NCI-H82 treated with DMSO at 0.1 percent for 48 hours (cell line): ENCODE results near the gene TENM4.
A peak's percentile ranks its signal among the peaks of the same experiment; 100 is the strongest.
"Not testable (repeated sequence)": the region's sequence is repeated elsewhere in the genome, so short reads cannot be mapped to it uniquely, and the experiment has no call there.

Source experiments
- DNase-seq: peaks from one replicate; lab custom pipeline; 2025; ENCODE audit not compliant: unreplicated experiment; lab: John Stamatoyannopoulos, UW

TENM4 gene

GRCh38 chr11:78653294-78653909 lies 787.4 kb downstream of the TENM4 start:
- DNase-seq: no peak

- no peak for DNase-seq
These were observed 788.0 kb downstream of the TENM4 start for GRCh38 chr11:78652843-78653239.

- no peak for DNase-seq
These were observed 788.6 kb downstream of the TENM4 start for GRCh38 chr11:78651923-78652842.

DNA sequence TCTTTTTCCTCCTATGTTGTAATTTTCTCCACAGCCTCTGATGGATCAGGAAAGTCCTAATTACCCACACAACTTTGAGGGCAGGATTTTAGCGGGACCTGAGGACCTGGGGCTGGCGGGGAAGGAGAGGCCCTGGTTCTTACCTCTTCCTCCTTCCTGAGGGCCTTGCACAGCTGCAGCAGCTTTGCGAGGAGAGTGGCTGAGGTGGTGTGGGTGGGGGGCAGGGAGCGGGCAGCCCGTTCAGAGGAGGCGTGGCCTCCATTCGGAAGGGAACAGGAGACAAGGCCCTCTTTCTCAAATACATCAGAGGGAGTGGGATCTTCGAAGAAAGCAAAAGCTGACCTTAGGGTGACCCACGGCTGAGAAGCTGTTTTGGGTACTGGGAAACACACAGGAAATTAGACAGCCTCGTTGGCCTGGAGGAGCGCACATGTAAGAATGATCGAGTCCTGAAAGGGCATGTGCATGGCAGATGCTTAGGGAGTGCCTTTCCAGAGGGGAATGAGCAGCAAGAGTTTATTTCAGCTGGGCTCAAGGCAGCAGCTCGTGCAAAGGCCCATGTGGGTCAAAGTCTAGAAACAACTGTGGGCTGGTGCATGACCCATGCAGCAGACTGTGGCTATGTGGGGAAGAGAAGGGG lies 789.6 kb downstream of the TENM4 start:
- DNase-seq: no peak

DNA sequence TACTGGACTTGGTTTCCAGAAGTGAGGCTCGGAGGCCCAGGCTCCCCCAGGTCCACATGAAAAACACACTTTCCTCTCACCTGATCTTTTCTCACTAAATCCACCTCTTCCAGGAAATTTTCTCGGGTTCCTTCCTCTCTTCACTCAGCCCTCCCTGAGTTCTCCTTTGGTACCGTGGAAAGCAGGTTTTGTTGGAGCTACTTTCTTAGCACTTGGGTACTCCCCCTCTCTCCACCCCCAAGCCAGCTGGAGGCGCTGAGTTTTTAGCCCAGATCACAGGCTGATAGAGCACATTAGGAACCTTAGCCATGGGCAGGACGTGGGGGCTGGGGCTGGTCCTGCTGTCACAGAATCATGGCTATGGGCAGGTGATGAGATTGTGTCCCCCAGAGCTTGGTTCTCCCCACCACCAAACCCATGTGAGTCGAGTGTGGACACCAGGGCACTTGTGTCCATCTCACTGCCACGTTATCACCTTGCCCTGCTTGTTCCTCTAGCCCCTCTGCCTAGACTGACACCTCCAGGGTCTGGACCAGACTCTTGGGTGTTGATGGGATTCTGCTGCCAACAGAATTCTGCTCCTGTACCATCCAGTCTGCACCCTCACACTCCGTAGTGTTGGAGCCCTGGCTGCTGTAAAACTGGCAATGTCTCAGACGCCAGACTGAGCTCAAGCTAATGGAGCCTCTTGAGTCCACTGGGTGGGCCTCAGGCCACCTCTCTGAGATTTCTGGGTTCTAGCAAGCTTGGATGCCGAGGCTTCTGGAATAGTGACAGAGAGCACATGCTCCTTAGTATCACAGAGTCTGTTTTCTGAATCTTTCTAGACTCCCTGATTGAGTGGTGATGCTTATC lies 791.2 kb downstream of the TENM4 start:
- DNase-seq: no peak

DNA sequence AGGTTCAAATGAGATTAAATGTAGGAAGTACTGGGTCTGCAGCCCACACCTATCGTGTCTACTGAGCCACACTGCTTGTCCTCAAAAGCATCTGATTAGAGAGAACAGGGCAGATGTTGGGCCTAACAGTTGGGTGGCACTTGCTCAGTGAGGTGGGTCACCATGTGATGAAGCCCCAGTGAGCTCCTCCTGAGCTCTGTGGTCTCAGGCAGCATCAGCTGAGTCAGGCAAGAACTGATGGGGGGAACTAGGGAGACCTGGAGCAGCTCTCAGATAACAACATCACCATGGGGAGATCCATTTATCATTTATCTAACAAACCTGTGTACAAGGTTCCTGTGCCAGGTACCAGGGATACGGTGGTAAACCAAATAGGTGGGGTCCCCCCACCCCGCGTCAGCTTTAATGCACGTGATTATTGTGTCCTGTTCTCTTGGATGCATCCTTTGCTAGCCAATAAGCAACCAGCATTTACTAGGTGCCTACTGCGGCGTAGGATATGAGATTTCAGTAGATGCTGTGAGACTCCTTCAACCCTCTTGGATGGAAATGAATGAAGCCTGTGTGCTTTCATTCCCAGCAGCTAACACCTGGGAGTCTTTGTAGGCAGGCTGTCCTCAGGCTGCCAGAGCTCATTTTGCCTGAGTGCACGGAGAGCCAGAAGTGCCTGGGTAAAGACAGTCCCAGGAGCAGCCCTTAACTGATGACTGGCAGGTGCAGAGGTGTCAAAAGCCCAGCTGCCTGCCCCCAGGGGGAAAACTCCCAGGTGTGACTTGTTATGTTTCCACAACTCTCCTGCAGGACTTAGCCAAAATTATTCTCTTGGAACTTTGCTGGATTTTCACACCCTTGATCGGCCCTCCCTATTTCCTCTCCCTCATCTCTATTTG lies 792.6 kb downstream of the TENM4 start:
- DNase-seq: no peak

DNA sequence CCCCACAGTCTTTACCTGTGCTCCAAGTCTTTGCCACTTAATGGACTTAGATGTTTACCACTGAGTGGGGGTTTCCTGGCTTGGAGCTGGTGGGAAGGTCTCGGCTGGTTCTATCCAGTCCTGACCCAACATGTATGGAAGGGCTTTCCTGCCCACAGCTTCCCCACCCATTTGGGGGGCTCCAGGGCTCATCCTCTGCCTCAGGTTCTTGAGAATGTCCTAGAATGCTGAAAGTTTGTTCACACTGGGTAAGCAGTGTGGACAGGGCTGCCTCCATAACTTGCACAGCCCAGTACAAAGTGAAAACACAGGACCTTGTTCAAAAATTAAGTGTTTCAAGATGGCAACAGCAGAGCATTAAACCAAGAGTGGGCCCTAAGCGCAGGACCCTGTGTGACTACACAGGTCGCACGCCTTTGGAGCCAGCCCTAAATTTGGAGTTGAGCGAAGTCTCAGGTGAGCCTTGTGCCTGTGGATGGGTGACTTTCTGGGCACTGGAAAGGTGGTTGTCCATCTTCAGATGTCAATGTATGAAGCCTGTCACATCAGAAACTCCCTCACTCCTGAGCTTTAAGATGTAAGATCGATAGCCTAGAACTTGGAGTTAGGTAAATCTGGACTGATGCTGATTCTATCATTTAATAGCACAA lies 793.4 kb downstream of the TENM4 start:
- no peak for DNase-seq

- peak; percentile 20 for DNase-seq
These were observed 794.2 kb downstream of the TENM4 start for GRCh38 chr11:78646564-78647185.

DNA sequence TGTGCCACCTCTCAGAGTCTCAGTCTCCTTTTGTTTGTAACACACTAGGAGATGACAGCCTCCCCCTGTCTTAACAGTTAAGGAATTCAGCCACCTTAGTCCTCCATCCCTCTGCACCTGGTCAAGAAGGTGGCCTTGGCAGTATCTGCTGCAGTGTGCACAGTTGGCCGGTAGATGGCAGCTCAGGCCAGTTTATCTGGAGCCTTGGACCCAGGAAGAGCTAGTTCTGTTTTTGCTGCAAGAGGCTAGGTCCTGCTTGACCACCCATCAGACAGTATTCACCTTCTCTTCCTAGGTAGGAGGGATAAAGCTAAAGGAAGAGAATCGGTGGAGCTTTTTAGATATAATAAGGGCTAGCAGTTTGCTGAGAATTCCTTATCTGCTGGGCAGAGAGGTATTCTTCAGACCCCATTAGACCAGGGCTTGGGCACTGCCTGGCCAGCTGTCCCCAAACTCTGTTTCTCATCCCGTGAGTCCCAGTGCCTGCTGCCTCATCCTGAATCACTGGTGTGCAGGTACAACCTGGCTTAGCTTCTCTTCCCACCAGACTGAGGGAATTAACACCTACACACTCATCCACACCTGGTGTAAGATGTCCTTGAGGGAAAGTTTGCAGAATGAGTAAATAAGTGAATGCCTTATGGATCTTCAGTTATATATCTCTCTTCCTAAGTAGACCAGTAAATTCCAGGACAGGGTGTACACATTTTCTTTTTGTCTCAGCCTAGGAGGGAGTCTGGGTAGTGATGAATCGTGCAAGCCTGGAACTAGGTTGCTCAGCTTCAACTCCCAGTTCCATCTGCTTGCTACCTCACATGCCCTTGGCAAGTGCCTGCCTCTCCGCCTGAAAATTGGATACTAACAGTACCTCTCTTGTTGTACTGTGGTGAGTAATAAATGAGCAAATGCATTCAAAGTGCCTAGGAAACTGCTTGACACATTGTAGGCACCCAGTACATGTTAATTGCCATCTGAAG lies 795.3 kb downstream of the TENM4 start:
- no peak for DNase-seq

GRCh38 chr11:78643676-78644056 lies 797.2 kb downstream of the TENM4 start:
- no peak for DNase-seq

GRCh38 chr11:78642979-78643675 lies 797.7 kb downstream of the TENM4 start:
- no peak for DNase-seq

GRCh38 chr11:78641541-78641940 lies 799.3 kb downstream of the TENM4 start:
- DNase-seq: no peak

GRCh38 chr11:78638704-78639380 lies 802.0 kb downstream of the TENM4 start:
- DNase-seq: no peak

DNA sequence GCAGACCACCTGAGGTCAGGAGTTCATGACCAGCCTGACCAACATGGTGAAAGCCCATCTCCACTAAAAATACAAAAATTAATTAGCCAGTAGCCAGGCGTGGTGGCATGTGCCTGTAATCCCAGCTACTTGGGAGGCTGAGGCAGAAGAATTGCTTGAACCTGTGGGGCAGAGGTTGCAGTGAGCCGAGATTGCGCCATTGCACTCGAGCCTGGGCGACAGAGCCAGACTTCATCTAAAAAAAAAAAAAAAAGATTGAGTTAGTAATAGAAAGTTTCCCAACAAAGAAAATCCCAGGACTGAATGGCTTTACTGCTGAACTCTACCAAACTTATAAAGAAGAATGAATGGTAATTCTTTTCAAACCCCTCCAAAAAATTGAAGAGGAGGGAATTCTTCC lies 803.3 kb downstream of the TENM4 start:
- DNase-seq: not testable (repeated sequence)

- DNase-seq: no peak
These were observed 804.9 kb downstream of the TENM4 start for GRCh38 chr11:78635814-78636506.
